Measurements from ENCODE around the gene DBX1. TPM values are rescaled to one million over a fixed set of nuclear protein-coding genes. Genes with fewer than 3 reads are reported as not detected.

The DBX1 gene
- total and polyA plus RNA-seq, 4 experiments from 2014 or later: not detected

Other genes starting within 250 kb of the DBX1 start
- gene HTATIP2, start 203.2 kb upstream of the DBX1 start, total RNA-seq: 10 to 100 TPM; 45.3 to 49.9 TPM
- gene HTATIP2, start 203.2 kb upstream of the DBX1 start, polyA plus RNA-seq: 10 to 100 TPM; 58.1 to 97.6 TPM
- 10 to 100 TPM; 17.5 to 19.7 TPM for gene PRMT3, start 227.2 kb upstream of the DBX1 start, total RNA-seq
- 1 to 10 TPM; 6.7 to 8.6 TPM for gene PRMT3, start 227.2 kb upstream of the DBX1 start, polyA plus RNA-seq

Measured in CD4-positive, alpha-beta memory T cell (primary cell).